ENCODE results near the gene MAMDC2. TPM values are rescaled to one million over a fixed set of nuclear protein-coding genes. Genes with fewer than 3 reads are reported as not detected.

The MAMDC2 gene
- total RNA-seq, 1 donor from 2014 or later = 0.60 TPM

DNA sequence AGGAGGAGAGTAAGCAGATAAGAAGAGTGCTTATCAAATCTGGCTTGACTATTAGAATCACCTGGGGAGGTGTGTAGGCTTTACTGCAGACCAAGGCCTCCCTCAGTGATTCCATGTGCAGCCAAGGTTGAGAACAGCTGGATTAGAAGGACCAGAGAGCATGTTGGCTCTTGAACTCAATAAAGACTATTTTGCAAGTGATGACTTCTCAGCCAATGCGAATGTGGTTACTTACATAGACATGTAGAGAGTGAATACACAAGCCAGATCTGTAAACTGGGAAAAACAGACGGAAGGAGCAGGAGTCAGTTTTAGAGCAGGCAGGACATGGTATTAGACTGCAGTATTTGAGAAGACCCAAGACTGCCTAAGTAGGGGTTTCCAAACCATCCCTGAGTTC, 48.5 kb downstream of the MAMDC2 start:
- H3K9me3 Mint-ChIP-seq (ENCODE audit: low read depth) = no peaks in the 10 kb centered on the region
- no peaks in the 10 kb centered on the region for H3K4me1 Mint-ChIP-seq (ENCODE audit: low read depth)
- H3K4me3 Mint-ChIP-seq (ENCODE audit: low read depth) = no peak overlapping the region
- no peak overlapping the region for H3K27ac Mint-ChIP-seq
- DNase-seq (ENCODE audit: low spot score, unreplicated experiment) = no peak
- H3K36me3 Mint-ChIP-seq (ENCODE audit: insufficient read depth) = no peaks in the 10 kb centered on the region
- H3K27me3 Mint-ChIP-seq = peaks cover 8% of the 10 kb centered on the region
- TF ChIP-seq, protein P1, sequence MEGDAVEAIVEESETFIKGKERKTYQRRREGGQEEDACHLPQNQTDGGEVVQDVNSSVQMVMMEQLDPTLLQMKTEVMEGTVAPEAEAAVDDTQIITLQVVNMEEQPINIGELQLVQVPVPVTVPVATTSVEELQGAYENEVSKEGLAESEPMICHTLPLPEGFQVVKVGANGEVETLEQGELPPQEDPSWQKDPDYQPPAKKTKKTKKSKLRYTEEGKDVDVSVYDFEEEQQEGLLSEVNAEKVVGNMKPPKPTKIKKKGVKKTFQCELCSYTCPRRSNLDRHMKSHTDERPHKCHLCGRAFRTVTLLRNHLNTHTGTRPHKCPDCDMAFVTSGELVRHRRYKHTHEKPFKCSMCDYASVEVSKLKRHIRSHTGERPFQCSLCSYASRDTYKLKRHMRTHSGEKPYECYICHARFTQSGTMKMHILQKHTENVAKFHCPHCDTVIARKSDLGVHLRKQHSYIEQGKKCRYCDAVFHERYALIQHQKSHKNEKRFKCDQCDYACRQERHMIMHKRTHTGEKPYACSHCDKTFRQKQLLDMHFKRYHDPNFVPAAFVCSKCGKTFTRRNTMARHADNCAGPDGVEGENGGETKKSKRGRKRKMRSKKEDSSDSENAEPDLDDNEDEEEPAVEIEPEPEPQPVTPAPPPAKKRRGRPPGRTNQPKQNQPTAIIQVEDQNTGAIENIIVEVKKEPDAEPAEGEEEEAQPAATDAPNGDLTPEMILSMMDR (IDR thresholded peaks at IDR 0.05; ENCODE audit: unreplicated experiment) = no peak

- DNase-seq (ENCODE audit: low spot score, unreplicated experiment) = no peak
- H3K27ac Mint-ChIP-seq = no peak overlapping the region
- H3K4me3 Mint-ChIP-seq (ENCODE audit: low read depth) = no peak overlapping the region
- no peaks in the 10 kb centered on the region for H3K9me3 Mint-ChIP-seq (ENCODE audit: low read depth)
- H3K27me3 Mint-ChIP-seq = peaks cover 6% of the 10 kb centered on the region
- H3K4me1 Mint-ChIP-seq (ENCODE audit: low read depth) = no peaks in the 10 kb centered on the region
- H3K36me3 Mint-ChIP-seq (ENCODE audit: insufficient read depth) = no peaks in the 10 kb centered on the region
- TF ChIP-seq, protein P1 (IDR thresholded peaks at IDR 0.05; ENCODE audit: unreplicated experiment) = no peak
Measured at GRCh38 chr9:70093095-70093494, 49.4 kb downstream of the MAMDC2 start.

- Mint-ChIP-seq H3K27me3 (peaks cover 6% of the 10 kb centered on the region), H3K9me3 (ENCODE audit: low read depth) (no peaks in the 10 kb centered on the region), H3K27ac (no peak overlapping the region), H3K36me3 (ENCODE audit: insufficient read depth) (no peaks in the 10 kb centered on the region), H3K4me1 (ENCODE audit: low read depth) (no peaks in the 10 kb centered on the region), H3K4me3 (ENCODE audit: low read depth) (no peak overlapping the region)
- TF ChIP-seq, protein P1 (IDR thresholded peaks at IDR 0.05; ENCODE audit: unreplicated experiment) = no peak
- no peak for DNase-seq (ENCODE audit: low spot score, unreplicated experiment)
Measured at GRCh38 chr9:70093944-70094343, 50.3 kb downstream of the MAMDC2 start.

DNA sequence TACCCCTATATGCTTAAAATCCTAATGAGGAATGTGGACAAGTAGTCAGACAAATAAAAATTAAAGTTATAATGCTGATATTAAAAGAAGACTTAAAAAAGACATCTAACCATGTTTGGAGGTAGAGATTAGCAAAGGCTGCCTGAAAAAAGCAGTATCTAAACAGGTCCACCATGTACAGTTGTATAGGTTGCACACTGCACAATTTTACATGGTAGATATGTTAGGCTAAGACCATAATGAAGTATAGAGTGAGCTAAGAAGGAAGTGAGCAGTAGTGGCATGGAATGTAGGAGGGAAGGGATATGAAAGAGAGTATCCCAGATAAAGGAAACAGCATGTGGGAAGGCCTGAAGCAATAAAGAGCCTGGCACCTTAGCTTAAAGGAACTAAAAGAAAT, 51.1 kb downstream of the MAMDC2 start:
- Mint-ChIP-seq H3K4me3 (ENCODE audit: low read depth) (no peak overlapping the region), H3K27me3 (peaks cover 6% of the 10 kb centered on the region), H3K9me3 (ENCODE audit: low read depth) (no peaks in the 10 kb centered on the region), H3K27ac (no peak overlapping the region), H3K36me3 (ENCODE audit: insufficient read depth) (no peaks in the 10 kb centered on the region), H3K4me1 (ENCODE audit: low read depth) (no peaks in the 10 kb centered on the region)
- no peak for DNase-seq (ENCODE audit: low spot score, unreplicated experiment)
- TF ChIP-seq, protein P1 (IDR thresholded peaks at IDR 0.05; ENCODE audit: unreplicated experiment) = no peak

DNA sequence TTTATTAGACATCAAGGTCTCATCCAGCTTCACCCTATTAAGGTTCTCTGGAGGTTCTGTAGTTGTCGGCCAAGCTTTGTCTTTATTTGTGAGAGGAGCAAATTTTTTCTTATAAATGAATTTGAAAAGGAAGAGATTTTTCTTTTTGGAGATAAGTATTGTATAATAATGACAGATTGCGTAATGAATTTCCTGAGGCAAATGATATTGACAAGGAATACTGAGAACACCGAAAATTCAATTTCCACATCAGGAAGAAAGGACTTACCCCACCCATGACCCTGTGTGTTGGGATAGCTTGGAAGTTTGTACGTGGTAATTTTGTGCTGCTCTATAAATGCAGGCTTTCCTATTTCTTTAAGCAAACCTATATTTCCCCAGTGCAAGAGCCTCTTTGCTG, 53.5 kb downstream of the MAMDC2 start:
- Mint-ChIP-seq H3K27ac (no peak overlapping the region), H3K9me3 (ENCODE audit: low read depth) (no peaks in the 10 kb centered on the region), H3K4me1 (ENCODE audit: low read depth) (no peaks in the 10 kb centered on the region), H3K4me3 (ENCODE audit: low read depth) (no peak overlapping the region), H3K36me3 (ENCODE audit: insufficient read depth) (no peaks in the 10 kb centered on the region), H3K27me3 (peaks cover 6% of the 10 kb centered on the region)
- DNase-seq (ENCODE audit: low spot score, unreplicated experiment) = no peak
- TF ChIP-seq, protein P1 (IDR thresholded peaks at IDR 0.05; ENCODE audit: unreplicated experiment) = no peak

All from progenitor cell of endocrine pancreas (in vitro differentiated cells).